SK-N-SH treated with all-trans-retinoic acid at 6 μM for 48 hours (cell line): ENCODE results near the gene ZNF512.
A peak's percentile ranks its signal among the peaks of the same experiment; 100 is the strongest.

ENCODE experiments used
- ATAC-seq: fragments of 200-7000 bp; cut with Tn5 transposase; 3 replicates; pipeline ENCODE4 v1.9.1; 2020; ENCODE audit warnings: mild to moderate bottlenecking, moderate library complexity
- ARNTL ChIP-seq: fragments of 450-650 bp; formaldehyde crosslinking; IDR thresholded peaks from 2 replicates; pipeline ENCODE4 v1.5.0; 2020; ENCODE audit warnings: low read depth, mild to moderate bottlenecking, moderate library complexity, borderline replicate concordance
- CSDC2 ChIP-seq: fragments of 250-450 bp; sonication (Bioruptor Pico); IDR thresholded peaks from 2 replicates; pipeline ENCODE4 v1.5.0; 2020; ENCODE audit warnings: mild to moderate bottlenecking, moderate library complexity
- GLIS3 ChIP-seq: fragments of 250-450 bp; sonication (Bioruptor Pico); IDR thresholded peaks from 2 replicates; pipeline ENCODE4 v1.5.0; 2020; ENCODE audit warnings: mild to moderate bottlenecking, moderate library complexity
- ISL1 ChIP-seq: fragments of 250-450 bp; sonication (Bioruptor Pico); IDR thresholded peaks from 2 replicates; pipeline ENCODE4 v2.1.2; 2022; ENCODE audit warnings: mild to moderate bottlenecking, moderate library complexity
- OSR1 ChIP-seq: fragments of 250-450 bp; sonication (Bioruptor Pico); IDR thresholded peaks from 2 replicates; pipeline ENCODE4 v1.8.0; 2022; ENCODE audit warnings: moderate library complexity, mild to moderate bottlenecking, inconsistent platforms
- POU6F1 ChIP-seq: fragments of 250-450 bp; sonication (Bioruptor Pico); IDR thresholded peaks from 2 replicates; pipeline ENCODE4 v1.8.0; 2021; ENCODE audit warnings: low read depth, mild to moderate bottlenecking, moderate library complexity, borderline replicate concordance
- PPARA ChIP-seq: fragments of 250-450 bp; sonication (Bioruptor Pico); IDR thresholded peaks from 2 replicates; pipeline ENCODE4 v1.5.0; 2020; ENCODE audit warnings: mild to moderate bottlenecking, borderline replicate concordance
- RARB ChIP-seq: fragments of 250-450 bp; sonication (Bioruptor Pico); IDR thresholded peaks from 2 replicates; pipeline ENCODE4 v1.8.0; 2021; ENCODE audit warnings: mild to moderate bottlenecking, moderate library complexity
- SNAI2 ChIP-seq: fragments of 250-450 bp; sonication (Bioruptor Pico); IDR thresholded peaks from 2 replicates; pipeline ENCODE4 v1.5.0; 2020; ENCODE audit warnings: mild to moderate bottlenecking, moderate library complexity
- TCF4 ChIP-seq: fragments of 250-450 bp; sonication (Bioruptor Pico); IDR thresholded peaks from 2 replicates; pipeline ENCODE4 v1.8.0; 2021; ENCODE audit warnings: mild to moderate bottlenecking, moderate library complexity, borderline replicate concordance
- TOX ChIP-seq: fragments of 250-450 bp; sonication (Bioruptor Pico); IDR thresholded peaks from 2 replicates; pipeline ENCODE4 v1.8.0; 2021; ENCODE audit warnings: mild to moderate bottlenecking, moderate library complexity, borderline replicate concordance
- TSHZ2 ChIP-seq: fragments of 250-450 bp; sonication (Bioruptor Pico); IDR thresholded peaks from 2 replicates; pipeline ENCODE4 v1.5.0; 2020; ENCODE audit warnings: mild to moderate bottlenecking, moderate library complexity
- ZC3H10 ChIP-seq: fragments of 250-450 bp; sonication (Bioruptor Pico); IDR thresholded peaks from 2 replicates; pipeline ENCODE4 v1.5.1; 2021; ENCODE audit warnings: mild to moderate bottlenecking, moderate library complexity
- ZFP3 ChIP-seq: fragments of 250-450 bp; sonication (Bioruptor Pico); IDR thresholded peaks from 2 replicates; pipeline ENCODE4 v1.5.0; 2020; ENCODE audit warnings: mild to moderate bottlenecking, moderate library complexity
- ZNF565 ChIP-seq: fragments of 450-650 bp; formaldehyde crosslinking; conservative IDR thresholded peaks from 2 replicates; pipeline ENCODE4 v1.5.0; 2020; ENCODE audit warnings: low read depth, mild to moderate bottlenecking, moderate library complexity
- ZNF70 ChIP-seq: fragments of 450-650 bp; formaldehyde crosslinking; IDR thresholded peaks from 2 replicates; pipeline ENCODE4 v1.5.0; 2020; ENCODE audit warnings: mild to moderate bottlenecking, moderate library complexity
- ZNF8 ChIP-seq: fragments of 450-650 bp; formaldehyde crosslinking; IDR thresholded peaks from 2 replicates; pipeline ENCODE4 v1.5.0; 2020; ENCODE audit warnings: mild to moderate bottlenecking, moderate library complexity
- TF ChIP-seq, protein P1 (sequence below): fragments of 250-450 bp; sonication (Bioruptor Pico); IDR thresholded peaks from 2 replicates; pipeline ENCODE4 v1.5.1; 2020; ENCODE audit warnings: low read depth, mild to moderate bottlenecking, moderate library complexity
- TF ChIP-seq, protein P2 (sequence below): fragments of 250-450 bp; sonication (Bioruptor Pico); IDR thresholded peaks from 2 replicates; pipeline ENCODE4 v1.8.0; 2020; ENCODE audit warnings: mild to moderate bottlenecking, moderate library complexity, borderline replicate concordance

Gene ZNF512

GRCh38 chr2:27655155-27655951, 72.5 kb downstream of the ZNF512 start (continued):
- TF ChIP-seq, protein P1, sequence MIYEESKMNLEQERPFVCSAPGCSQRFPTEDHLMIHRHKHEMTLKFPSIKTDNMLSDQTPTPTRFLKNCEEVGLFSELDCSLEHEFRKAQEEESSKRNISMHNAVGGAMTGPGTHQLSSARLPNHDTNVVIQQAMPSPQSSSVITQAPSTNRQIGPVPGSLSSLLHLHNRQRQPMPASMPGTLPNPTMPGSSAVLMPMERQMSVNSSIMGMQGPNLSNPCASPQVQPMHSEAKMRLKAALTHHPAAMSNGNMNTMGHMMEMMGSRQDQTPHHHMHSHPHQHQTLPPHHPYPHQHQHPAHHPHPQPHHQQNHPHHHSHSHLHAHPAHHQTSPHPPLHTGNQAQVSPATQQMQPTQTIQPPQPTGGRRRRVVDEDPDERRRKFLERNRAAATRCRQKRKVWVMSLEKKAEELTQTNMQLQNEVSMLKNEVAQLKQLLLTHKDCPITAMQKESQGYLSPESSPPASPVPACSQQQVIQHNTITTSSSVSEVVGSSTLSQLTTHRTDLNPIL (CRISPR knock-in tag) = no peak

DNA sequence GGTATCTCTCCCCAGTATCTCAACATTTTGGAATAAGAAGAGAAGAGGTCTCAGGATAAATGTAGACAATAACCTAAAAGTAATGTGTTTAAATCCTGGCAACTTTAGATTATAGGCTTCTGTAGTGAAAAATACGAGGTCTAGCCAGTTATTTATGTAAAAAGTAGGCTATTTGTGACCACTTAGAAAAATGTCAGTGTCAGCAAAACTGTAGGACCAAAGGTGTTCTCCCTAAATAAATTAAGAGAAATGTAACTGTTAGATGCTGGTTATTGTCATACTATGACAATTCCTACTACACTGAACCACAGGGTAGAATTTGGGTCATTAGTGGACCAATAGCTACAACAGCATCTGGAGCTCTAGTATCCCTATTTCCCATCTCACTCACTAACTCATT, 78.5 kb downstream of the ZNF512 start:
- no peak for TF ChIP-seq GLIS3 (CRISPR knock-in tag)
- no peak for TF ChIP-seq ARNTL (CRISPR knock-in tag)
- no peak for TF ChIP-seq ZNF70
- no peak for TF ChIP-seq ISL1 (CRISPR knock-in tag)
- no peak for TF ChIP-seq TSHZ2
- no peak for TF ChIP-seq OSR1 (CRISPR knock-in tag)
- no peak for TF ChIP-seq PPARA (CRISPR knock-in tag)
- no peak for TF ChIP-seq POU6F1 (CRISPR knock-in tag)
- no peak for TF ChIP-seq ZNF8 (CRISPR knock-in tag)
- TF ChIP-seq RARB (CRISPR knock-in tag) = no peak
- no peak for TF ChIP-seq ZC3H10
- no peak for TF ChIP-seq ZNF565
- TF ChIP-seq, all 23 proteins: peak for 0
- no peak for ATAC-seq

DNA sequence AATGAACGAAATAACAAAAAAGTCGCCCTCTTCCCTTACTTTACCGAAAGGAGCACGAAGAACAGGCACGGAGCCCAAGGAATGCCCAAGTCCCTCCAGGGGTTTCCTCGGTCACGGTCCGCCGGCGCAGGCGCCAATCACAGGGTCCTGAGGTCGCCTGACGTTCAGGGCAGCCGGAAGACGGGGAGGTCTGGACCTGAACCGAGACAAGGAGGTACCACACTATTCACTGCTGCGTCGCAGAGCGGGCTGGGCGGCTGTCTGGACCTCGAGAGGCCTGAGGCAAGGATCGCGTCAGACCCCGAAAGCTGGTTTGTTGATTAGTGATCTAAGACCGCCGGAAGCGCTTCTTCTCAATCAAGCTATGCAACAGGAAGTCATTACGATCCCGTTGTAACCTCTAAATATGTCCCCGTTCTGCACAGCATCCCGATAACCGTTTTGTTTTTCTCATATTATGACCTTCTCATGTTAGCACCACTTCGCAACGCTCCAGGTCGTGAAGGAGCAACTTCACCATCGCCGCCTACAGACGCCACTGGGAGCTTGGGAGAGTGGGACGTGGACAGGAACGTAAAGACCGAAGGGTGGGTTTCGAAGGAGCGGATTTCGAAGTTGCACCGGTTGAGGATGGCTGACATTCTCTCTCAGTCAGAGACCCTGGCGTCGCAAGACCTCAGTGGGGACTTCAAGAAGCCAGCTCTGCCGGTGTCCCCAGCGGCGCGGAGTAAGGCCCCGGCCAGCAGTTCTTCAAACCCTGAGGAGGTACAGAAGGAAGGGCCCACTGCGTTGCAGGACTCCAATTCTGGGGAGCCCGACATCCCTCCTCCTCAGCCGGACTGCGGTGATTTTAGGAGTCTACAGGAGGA, 80.7 kb downstream of the ZNF512 start, which contains the start of the genes SLC4A1AP and SUPT7L:
Gene SLC4A1AP, plus strand, starts transcription at position 605 of the 869 bp plus-strand sequence. Its CDS starts 26 bp downstream, at position 631.
Gene SUPT7L, minus strand, starts transcription at position 330 of the 869 bp plus-strand sequence. CDS start 1,422 bp downstream, outside the sequence.
- TF ChIP-seq SNAI2 (CRISPR knock-in tag) = peak; percentile 47; the same call in 1 of the 2 replicates
- no peak for TF ChIP-seq ARNTL (CRISPR knock-in tag)
- TF ChIP-seq GLIS3 (CRISPR knock-in tag) = no peak
- TF ChIP-seq TCF4 = peak; percentile 44; the same call in 1 of the 2 replicates
- TF ChIP-seq TSHZ2 = no peak
- peak; percentile 42; the same call in 1 of the 2 replicates for TF ChIP-seq ZNF70
- TF ChIP-seq ZNF8 (CRISPR knock-in tag) = peak; percentile 31
- TF ChIP-seq RARB (CRISPR knock-in tag) = no peak
- TF ChIP-seq ZC3H10 = no peak
- TF ChIP-seq PPARA (CRISPR knock-in tag) = peak; percentile 80; the same call in 1 of the 2 replicates
- TF ChIP-seq, protein P1 (CRISPR knock-in tag) = 0 out of 2 replicates have a peak, but pooled peaks have one; percentile 22
- TF ChIP-seq POU6F1 (CRISPR knock-in tag) = peak; percentile 99
- TF ChIP-seq CSDC2 = no peak; the same call in 1 of the 2 replicates
- 0 out of 2 replicates have a peak, but pooled peaks have one; percentile 25 for TF ChIP-seq ISL1 (CRISPR knock-in tag)
- TF ChIP-seq TOX = no peak
- TF ChIP-seq ZFP3 (CRISPR knock-in tag) = 0 out of 2 replicates have a peak, but pooled peaks have one; percentile 27
- TF ChIP-seq, protein P2, sequence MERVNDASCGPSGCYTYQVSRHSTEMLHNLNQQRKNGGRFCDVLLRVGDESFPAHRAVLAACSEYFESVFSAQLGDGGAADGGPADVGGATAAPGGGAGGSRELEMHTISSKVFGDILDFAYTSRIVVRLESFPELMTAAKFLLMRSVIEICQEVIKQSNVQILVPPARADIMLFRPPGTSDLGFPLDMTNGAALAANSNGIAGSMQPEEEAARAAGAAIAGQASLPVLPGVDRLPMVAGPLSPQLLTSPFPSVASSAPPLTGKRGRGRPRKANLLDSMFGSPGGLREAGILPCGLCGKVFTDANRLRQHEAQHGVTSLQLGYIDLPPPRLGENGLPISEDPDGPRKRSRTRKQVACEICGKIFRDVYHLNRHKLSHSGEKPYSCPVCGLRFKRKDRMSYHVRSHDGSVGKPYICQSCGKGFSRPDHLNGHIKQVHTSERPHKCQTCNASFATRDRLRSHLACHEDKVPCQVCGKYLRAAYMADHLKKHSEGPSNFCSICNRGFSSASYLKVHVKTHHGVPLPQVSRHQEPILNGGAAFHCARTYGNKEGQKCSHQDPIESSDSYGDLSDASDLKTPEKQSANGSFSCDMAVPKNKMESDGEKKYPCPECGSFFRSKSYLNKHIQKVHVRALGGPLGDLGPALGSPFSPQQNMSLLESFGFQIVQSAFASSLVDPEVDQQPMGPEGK (CRISPR knock-in tag) = no peak
- ATAC-seq = peak; percentile 91
